Right kidney (tissue), 1 donor: ENCODE results near the gene BMP8B.

Experiments used
- DNase-seq: peaks from one replicate; pipeline ENCODE4 v3.0.0-alpha.2; 2016

Gene BMP8B

DNA sequence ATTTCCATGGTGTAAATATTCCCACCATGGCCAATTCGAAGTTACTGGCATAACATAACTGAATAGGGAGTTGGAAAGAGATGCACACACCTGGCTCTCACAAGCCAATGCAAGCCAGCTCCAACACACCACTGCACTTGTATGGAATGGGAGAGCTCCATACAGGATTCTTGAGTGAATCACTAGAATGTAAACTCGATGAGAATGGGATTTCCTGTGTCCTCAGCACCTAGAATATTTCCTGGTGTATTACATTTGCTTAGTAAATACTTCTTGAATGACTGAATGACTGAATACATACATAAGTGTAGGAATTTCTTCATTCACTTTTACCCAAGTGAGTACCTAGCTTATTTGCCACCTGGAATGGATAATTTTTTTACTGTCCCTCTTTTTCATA is 66.2 kb downstream of the BMP8B start:
- no peak for DNase-seq

DNA sequence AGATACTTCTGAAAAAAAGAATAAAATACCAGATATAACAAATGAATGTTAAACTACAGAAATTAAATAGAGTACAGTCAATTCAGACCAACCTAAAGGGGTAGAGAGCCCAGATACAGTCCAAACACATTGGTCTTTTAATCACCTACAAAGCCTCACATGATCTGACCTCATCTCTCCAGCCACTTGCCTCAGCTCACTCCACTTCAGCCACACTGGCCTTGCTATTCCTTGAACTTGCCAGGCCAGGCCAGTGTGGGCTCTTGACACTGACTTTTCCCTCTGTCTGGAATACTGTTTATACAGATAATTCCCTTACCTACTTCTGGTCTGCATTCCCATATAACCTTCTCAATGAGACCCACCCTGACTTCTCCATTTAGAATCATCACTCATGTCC is 67.0 kb downstream of the BMP8B start:
- no peak for DNase-seq

DNA sequence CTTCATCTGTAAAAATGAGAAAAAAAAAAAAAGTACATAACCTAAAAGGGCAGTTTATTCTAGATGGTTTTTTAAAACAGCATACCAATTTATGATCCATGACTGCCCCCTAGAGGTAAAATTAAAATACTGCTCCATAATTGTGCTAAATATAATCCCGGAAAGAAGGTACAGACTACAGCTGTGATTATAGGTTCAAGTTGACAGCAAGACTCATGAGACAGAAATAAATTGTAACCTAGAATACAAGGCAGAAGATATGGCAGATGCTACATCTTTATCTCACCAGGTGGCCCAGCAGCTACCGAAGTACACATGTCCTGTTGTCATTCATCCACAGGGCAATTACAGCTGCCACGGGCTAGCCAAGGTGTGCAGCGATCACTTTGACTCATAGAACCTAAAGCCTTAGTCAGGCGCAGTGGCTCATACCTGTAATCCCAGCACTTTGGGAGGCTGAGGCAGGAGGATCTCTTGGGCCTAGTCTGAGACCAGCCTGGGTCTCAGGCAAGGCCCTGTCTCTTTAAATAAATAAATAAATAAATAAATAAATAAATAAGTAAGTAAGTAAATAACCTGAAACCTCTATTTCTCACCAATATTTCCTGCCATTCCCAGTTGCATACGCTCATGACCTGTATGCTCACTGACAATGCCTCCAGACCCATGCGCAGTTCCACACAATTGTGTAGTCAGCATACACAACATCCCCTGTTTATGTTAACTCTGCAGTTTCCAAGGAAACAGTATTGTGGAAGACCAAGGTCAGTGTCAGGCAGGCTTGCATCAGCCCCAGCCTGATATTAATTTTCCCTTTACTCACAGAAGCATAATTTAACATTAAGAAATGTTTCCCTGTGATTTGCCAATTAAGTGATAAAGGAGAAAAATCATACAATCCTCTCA is 68.3 kb downstream of the BMP8B start:
- DNase-seq: peak; percentile 27

DNA sequence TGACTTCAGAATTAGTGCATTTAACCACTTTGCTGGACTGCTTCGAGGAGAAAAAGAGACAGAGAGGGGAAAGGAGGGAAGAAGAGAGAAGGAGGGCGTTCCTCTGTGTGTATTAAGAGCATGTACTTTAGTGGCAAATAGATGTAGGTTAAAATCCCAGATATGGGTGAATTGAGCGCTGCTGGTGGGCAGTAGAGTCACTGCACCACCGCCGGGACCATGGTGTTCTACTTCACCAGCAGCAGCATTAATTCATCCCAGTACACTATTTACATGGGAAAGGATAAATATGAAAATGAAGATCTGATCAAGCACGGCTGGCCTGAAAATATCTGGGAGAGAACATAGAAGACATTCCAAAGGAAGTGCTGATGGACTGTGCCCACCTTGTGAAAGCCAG is 70.9 kb downstream of the BMP8B start:
- no peak for DNase-seq

DNA sequence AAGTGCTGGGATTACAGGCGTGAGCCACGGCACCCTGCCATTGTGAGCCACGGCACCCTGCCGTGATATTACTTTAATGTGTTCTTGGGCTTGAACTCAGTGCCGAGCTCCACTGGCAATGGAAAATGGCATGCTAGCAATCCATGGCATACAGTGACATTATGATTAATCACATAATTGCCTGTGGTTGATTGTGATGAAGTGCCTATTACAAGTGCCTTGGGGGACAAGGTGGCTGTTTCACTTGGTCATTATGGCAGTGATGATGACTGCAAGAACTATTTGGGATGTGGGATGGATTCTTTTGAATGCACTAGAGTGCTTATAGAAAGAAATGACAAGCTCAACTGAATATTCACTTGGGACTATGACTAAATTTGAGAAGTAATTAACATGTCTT is 75.1 kb downstream of the BMP8B start:
- DNase-seq: no peak

DNA sequence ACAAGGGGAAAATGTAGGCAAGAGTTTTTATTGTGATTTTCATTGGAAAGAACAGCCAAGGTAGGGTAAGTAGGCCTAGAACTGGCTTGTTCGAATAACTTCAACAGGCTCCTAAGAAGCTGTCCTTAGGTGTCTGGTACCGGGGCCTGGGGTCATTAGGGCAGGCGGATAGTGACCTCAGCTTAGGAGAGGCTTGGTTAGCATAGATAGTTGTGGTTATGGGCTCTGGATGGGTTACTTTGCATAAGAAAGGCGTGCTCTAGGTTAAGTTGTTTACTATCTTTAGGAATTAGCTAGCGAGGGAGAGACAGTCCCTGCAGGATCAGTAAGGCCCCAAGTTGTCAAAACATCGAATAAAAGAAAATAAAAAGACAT is 76.7 kb downstream of the BMP8B start:
- DNase-seq: no peak

DNA sequence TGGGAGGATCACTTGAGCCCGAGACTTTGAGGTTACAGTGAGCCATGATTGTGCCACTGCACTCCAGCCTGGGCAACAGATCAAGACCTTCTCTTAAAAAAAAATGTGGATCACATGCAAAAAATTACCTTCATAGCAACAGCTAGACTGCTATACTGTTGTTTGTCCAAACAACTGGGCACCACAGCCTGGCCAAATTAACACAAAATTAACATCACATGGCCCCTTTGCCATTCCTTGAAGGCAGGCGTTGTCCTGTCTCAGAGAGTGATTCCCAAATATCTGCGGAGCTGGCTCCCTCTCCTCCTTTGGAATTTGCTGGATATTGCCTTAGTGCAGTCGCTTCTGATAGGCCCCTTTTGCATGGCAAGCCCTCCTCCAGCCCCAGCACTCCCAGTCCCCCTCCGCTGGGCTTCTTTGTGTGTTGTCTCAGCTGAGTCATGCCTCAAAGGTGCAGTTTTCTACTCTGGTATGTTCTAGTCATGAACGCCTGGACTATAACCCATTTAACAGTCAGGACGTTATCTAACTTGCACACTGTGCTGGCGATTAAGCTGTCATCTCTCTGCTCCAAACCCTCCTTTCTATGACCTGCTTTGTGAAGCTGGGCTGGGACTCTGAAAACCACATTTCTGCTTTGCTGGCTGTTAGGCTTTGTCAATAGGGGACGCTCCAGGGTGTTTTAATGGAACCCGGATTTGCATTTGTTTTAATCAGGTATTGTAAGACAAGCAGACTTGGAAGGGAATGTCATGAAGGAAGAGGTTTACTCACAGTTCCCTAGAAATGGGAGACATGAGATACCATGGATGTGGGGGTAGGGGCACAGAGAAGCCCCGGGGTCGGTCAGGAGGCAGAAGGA is 77.3 kb downstream of the BMP8B start:
- DNase-seq: no peak

DNA sequence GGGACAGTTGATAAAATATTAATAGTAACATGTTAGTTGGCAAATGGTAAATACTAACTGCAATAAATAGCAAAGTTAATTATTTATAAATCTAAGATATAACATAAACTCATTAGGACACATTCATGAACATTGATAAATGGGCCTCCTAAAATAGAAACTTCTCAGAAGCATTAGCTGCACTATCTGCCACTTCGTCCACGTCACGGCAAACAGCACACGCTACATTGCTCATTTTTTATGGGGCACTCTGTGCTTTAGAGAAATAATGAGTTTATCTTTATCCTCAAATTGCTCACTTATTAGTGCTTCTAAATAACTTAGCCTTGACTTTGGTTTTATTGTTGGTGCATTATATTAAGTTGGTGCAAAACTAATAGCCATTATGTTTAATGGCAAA is 81.2 kb downstream of the BMP8B start:
- no peak for DNase-seq
